HuH-7 (cell line): ENCODE measurements around the gene MATN3.

Source experiments
- DNase-seq: peaks from one replicate; pipeline ENCODE4 v3.0.0; 2011; ENCODE audit warnings: low spot score

MATN3 gene

DNA sequence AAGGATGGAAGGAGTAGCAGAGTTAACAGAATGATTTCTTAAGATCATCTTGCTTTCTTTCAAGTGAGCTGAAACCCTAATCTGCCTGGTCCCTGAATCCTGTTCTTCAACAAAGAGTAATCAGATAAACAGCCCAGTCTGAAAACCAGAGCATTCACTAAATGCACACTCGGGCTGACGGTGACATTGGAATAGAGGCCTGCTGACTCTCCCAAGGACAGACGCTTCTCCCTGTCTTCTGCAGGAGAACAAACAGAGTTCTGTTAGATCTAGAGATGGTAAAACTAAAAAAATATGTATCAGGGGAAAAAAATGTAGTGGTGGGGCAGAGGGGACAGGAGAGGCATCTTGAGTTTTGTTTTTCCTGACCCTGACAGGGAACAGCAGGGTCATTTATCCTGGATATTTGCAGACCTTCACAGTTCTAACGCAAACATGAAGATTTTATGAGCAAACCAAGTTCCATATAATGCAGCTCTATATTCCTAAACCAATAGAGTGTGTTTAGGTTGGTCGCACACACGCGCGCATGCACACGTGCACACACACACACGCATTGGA is 7.3 kb downstream of the MATN3 start:
- no peak for DNase-seq

- DNase-seq, result no peak
Observed at GRCh38 chr2:20001361-20001863, 11.1 kb downstream of the MATN3 start.

- no peak for DNase-seq
Observed at GRCh38 chr2:19993731-19994130, 18.7 kb downstream of the MATN3 start.

GRCh38 chr2:19991895-19992294 is 20.6 kb downstream of the MATN3 start:
- no peak for DNase-seq

- no peak for DNase-seq
Observed at GRCh38 chr2:19990416-19990728, 22.1 kb downstream of the MATN3 start.

GRCh38 chr2:19989667-19990415 is 22.6 kb downstream of the MATN3 start, which contains the start of gene WDR35:
TSS of gene WDR35 (minus strand) at chr2:19990105. CDS start at chr2:19990015, 90 bp downstream.
- DNase-seq, result peak; percentile 90

GRCh38 chr2:19989342-19989666 is 23.2 kb downstream of the MATN3 start:
- no peak for DNase-seq

- DNase-seq, result no peak
Observed at GRCh38 chr2:19988600-19988999, 23.9 kb downstream of the MATN3 start.

DNA sequence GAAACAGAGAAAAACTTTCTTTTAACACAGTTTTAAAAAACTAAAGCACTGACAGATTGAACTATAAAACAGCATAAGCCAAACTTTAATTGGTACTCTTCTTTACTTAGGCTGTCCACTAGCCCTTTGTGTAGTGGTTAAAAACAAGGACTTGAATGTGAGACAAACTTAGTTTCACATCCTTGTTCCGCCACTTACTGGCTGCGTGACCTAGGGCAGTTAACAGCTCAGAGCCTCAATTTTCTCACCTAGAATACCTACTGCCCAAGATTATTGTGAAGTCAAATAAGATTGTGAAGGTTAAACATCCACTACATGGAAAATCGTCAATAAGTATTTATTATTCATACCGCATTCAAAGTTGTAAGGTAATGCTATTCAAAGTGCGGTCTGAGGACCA is 24.5 kb downstream of the MATN3 start:
- DNase-seq, result no peak

- no peak for DNase-seq
Observed at GRCh38 chr2:19982268-19982667, 30.2 kb downstream of the MATN3 start.

DNA sequence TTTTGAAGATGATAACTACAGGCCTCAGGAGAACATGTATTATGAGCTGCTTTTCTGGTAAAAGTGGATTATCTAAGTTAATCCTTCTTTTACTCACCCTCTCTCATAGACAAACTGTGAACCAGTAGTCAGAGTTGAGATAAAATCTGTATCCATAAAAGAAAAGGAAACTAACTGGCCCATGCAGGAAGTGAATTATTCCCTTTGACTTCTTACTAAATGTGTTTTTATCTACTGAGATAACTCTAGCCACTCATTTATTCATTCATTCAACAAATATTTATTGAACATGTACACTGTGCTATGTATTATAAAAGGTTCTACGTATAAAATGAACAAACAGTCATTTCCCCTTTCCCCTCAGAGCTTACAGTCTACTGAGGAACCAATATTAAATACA is 32.5 kb downstream of the MATN3 start:
- no peak for DNase-seq

GRCh38 chr2:19973466-19973865 is 39.0 kb downstream of the MATN3 start:
- DNase-seq, result no peak

DNA sequence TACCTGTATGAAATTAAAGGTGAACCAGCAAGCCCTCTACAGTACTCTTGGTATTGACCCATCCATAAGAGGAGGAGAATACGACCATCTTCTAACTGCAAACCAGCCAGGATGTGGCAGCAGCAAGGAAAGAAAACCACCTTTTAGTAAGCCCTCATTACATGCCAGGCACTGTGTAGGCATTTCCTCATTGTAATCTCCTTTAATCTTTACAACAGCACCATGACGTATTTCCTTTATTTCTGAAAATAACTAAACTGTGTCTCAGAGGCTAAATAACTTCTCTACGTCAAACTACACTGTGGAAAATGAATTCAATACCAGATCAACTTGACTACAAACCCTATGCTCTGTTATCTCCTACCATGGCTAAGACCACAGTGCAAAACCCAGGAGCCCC is 40.8 kb downstream of the MATN3 start:
- DNase-seq, result no peak

DNA sequence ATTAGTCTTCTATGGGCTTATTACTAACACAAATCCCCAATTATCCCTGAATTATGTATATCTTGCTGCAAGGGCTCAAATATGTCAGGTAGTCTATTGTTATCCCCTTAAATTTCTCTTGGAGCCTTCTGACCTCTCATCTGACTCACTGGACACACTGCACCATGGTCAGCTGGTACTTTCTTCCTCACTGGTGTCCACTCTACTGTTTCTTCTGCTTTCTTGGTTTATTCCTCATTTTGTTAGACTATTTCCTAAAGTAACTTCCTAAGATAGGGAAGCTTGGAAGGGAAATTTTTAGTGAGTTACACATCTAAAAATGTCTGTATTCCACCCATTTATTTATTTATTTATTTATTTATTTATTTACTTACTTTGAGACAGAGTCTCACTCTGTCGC is 49.1 kb downstream of the MATN3 start:
- DNase-seq, result no peak

DNA sequence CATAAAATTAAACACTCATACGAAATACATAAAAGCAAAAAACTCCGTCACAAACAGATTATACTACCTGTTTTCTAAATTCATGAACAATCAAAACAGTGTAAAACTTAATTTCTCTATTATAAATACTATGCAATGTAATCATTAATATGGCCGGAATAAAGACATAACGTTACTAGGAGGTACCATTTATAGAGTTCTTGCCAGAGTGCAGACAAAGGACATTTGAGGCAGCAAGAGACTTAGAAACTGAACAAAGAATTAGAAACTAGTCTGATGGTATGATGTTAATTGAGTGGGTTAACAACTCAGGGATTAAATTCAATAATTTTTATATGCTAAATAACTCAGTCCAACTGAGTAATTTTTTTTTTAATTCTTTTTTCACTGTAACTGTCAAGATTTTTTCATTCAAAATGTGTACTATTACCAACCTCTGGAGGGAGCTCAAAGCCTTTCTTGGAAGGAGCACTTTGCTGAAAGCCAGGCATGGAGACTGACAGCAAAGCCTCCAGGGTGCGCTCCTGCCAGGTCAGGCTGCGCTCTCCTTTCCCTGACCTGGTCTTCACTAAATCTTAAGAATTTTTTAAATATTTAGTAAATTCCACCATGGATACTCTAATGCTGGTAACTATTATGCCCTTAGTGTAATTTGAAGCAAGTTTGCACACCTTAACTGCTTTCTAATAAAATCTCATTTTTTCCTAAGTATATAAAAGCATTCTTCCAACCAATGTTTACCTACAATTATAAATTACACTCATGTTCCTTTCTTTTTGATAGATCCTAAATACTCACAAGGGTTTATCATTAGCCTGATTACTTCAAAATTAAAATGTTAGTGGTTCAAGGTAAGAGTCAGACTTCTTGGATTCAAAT is 56.7 kb downstream of the MATN3 start:
- peak; percentile 53 for DNase-seq

DNA sequence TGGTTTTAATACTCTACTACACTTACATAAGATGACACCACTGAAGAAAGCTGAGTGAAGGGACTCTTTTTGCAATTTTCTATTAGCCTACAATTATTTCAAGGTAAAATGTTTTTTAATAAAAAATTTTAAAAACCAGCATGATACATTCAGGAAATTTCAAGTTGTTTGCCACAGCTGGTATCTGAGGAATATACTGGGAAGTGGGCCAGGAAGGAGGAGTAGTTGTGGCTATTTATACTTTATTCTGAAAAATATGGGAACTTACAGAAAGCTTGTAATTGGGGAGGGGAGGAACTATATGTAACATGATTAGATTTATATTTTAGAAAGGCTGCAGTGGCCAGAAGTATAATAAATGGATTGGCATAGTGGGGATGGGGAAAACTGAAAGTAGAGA is 63.4 kb downstream of the MATN3 start:
- DNase-seq, result no peak

GRCh38 chr2:19947184-19947940 is 65.1 kb downstream of the MATN3 start:
- no peak for DNase-seq

DNA sequence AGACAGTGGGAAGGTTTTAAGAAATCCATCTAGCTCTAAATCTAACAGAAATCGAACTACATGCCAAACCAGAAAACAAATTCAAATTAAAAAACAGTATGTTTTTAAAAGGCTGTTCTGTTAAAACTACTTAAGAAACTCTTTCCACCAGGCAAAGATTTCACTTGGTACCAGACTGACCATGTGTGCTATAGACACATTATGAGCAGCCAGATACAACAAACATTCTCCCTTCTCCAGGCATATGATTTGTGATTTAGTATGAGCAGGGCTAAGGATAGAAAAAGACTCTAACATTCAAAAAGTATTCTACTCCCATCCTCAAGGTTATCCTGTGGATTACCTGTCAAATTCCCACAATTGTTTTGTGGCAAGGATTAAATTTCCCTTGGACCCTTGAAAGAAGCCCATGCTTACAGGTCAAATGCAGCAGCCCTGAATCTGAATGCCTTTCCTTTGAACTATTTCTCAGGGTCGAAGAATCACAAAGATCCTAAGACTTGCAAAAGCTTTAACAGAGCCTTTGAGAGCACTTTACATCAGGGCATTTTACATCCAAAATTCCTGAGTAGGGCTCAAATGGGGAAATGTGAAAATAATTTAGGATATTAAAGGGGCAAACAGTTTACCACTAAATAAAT is 68.1 kb downstream of the MATN3 start:
- no peak for DNase-seq

GRCh38 chr2:19943189-19943588 is 69.3 kb downstream of the MATN3 start:
- peak; percentile 3 for DNase-seq

DNA sequence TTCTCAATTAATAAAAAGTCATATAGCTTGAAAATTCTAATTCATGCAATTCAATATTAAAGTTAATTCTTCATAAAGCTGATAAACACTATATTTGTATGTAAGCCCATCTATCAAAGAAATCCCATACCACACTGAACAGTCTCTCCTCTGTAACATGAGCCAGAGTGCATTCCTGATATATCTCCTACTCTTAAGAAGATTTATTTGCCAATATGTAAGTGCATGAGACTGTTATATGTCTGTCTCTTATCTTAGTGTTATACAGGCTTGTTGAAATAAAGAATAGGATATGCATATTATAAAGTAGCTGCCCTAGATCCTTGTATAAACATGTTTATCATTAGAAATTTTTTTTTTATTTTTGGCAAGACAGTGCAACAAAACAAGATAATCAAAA is 70.3 kb downstream of the MATN3 start:
- no peak for DNase-seq
